NCI-H748 treated with DMSO at 0.1 percent for 48 hours (cell line): ENCODE results near the gene NEURL3.
"Not testable (repeated sequence)": the region's sequence is repeated elsewhere in the genome, so short reads cannot be mapped to it uniquely, and the experiment has no call there.

Experiments used
- DNase-seq: peaks from one replicate; lab custom pipeline; 2025; lab: John Stamatoyannopoulos, UW

NEURL3 gene

GRCh38 chr2:96506016-96506906, 1.1 kb upstream of the NEURL3 start:
- no peak for DNase-seq

DNA sequence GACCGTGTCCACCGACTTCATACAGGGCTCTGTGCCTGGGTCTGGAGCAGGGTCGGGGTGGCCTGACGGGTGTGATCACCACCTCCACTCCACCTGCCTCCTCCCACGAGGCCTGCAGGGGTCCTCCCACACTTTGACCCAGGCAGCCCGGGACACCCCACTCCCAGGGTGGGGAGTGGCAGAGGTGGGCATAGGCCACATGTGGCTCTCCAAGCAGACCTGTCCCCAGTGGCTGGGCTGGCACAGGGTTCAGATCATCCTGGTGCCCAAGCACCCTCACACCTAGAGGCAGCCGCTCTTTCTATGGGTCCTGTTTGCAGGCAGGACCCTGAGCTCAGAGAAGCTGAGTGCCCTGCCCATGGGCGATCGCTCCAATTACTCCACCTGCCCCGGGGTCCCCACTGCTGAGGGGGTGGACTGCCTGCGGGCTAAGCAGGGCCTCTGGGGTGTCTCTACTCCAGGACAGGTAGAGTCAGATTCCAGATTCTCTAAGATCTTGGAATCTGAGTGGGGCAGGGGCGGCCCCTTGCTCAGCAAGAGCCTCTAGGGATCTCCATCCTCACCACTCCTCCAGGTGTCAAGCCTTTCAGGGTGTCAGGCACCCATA, 1.4 kb downstream of the NEURL3 start:
- no peak for DNase-seq

DNA sequence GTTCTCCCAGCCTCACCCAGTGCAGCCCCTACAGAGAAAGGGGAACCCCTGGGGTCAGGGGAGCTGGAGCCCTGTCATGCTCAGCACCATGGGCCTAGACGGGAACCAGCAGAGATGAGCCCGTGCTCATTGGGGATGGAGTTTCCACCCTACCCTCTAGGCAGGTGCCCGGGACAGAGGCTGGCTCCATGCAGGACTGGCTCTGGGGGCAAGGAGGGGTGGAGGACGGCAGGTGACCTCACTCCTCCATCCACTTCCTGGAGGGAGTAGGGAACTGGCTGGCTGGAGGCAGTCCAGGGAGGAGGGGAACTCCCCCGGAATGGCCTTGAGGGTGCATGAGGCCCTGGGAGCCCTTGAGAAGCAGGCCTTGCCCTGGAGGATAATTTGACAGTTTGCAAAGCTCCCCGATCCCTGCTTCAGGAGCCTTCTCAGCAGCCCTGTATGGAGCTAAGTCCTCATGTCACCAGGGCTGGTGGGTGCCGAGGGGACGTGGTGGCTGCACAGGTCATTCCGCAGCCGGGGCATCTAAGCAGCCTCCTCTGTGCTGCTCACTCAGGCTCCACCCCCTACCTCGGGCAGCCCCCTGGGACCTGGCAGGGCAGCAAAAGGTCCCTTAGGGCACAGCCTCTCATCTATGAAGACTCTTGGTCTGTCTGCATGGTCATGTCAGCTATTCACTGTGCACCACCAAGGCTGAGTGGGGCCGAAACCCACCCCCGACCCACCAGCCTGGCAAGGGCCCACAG, 2.1 kb downstream of the NEURL3 start:
- DNase-seq: no peak

GRCh38 chr2:96501886-96502810, 3.0 kb downstream of the NEURL3 start:
- no peak for DNase-seq

DNA sequence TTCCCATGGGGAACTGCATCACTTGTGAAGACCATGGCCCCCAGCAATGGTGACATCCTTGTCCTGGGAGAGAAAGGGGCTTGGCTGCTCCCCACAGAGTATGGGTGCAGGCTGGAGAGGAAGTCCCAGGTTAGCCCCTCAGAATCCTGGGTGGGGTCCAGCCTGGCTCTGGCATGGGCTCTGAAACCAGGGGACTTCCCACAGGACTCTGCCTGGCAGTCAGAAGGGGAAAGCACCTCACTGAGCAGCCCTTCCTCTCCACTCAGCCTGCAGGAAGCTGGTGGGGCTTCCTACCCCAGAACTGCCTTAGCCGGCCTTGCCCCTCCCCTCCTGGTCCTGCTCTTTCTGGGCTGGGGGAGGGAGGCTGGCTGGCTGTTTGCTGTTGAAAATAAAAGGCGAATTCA, 3.7 kb downstream of the NEURL3 start:
- DNase-seq: no peak

DNA sequence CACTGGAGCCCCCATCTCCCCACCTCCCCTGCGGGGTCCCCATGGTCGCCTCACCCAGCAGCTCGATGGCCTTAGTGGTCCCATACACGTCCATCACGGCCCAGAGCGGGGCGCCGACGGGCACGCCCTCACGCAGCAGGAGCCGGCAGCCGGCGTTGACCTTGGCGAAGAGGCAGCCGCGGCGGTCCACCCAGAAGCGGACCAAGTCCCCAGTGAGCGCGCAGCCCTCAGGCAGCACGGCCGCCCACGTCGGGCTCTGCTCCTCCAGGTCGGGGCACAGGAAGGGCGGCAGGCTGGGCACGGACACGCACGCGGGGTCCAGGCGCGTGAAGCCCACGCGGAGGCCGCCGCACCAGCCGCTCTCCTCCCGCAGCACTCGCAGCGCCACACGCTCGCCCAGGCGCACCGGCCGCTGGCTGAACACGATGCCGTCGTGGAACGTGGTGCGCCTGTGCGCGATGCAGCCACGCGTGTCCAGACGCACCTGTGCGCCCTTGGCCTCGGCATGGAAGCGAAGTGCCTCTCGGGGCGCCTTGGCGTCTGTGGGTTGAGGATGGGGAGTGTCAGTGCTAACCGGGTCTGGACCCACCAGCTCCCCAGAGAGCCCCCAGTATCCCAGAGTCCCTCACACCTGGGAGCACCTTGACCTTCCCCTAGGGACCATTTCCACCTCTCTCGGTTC, 4.6 kb downstream of the NEURL3 start:
- DNase-seq: no peak

- no peak for DNase-seq
Observed at GRCh38 chr2:96499061-96499960, 5.8 kb downstream of the NEURL3 start.

DNA sequence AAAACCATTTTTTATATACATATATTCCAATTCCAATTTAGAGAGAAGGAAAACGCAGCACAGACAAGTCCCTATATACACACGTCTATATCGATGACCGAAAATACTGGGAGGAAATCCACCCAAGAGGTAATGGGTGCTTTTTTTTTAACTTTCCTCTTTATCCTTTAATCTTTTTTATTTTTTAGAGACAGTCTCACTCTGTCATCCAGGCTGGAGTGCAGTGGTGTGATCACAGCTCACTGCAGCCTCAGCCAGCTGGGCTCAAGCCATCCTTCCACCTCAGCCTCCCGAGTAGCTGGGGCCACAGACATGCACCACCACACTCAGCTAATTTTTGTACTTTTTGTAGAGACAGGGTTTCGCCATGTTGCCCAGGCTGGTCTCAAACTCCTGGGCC, 6.5 kb downstream of the NEURL3 start:
- DNase-seq: not testable (repeated sequence)

- no peak for DNase-seq
Observed at GRCh38 chr2:96498021-96498431, 7.1 kb downstream of the NEURL3 start.

GRCh38 chr2:96495982-96496629, 9.1 kb downstream of the NEURL3 start:
- no peak for DNase-seq

- DNase-seq: no peak
Observed at GRCh38 chr2:96494188-96494587, 11.0 kb downstream of the NEURL3 start.

DNA sequence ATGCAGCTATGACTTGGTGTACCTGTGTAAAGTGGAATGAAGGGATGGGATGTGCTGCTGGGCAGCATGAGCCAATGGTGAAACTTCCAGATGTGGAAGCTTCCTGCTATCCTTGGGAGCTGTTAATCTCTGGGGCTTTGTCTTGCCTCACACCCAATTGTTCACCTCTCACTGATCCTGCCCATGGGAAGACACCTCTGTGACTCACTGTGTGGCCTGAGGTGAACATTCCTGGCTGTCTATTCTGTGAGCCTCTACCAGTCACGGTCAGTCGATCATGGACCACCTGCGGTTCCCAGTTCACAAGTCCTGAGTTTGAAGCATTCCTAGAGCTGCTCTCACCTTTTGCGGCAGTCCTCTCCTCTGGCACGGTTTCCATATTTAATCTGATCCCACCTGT, 12.1 kb downstream of the NEURL3 start:
- DNase-seq: no peak

- no peak for DNase-seq
Observed at GRCh38 chr2:96491860-96492497, 13.2 kb downstream of the NEURL3 start.

DNA sequence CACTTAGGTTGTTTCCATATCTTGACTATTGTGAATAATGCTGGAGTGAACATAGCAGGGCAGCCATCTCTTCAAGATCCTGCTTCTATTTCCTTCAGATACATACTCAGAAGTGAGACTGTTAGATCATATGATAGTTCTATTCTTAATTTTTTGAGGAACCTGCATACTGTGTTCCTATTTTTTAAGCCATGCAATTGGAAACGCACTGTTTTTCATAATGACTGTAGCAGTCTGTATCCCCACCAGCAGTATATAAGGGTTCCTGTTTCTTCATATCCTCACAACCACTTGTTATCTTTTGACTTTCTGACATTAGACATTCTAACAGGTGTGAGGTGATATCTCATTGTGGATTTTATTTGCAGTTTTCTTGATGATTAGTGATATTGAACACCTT, 15.5 kb downstream of the NEURL3 start:
- DNase-seq: no peak

- DNase-seq: no peak
Observed at GRCh38 chr2:96489261-96489660, 15.9 kb downstream of the NEURL3 start.

DNA sequence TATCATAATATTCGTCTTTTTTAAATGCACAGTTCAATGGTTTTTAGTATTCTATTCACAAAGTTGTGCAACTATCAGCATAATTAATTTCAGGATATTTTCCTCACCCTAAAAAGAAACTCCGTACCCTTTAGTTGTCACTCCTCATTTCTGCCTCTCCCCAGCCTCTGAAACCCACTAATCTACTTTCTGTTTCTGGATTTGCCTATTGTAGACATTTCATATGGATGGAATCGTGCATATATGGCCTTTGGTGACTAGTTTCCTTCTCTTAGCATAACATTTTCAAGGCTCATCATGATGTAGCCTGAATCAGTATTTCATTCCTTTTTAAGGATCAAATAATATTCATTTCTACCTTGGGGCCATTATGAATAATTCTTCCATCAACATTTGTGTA, 18.5 kb downstream of the NEURL3 start:
- no peak for DNase-seq

DNA sequence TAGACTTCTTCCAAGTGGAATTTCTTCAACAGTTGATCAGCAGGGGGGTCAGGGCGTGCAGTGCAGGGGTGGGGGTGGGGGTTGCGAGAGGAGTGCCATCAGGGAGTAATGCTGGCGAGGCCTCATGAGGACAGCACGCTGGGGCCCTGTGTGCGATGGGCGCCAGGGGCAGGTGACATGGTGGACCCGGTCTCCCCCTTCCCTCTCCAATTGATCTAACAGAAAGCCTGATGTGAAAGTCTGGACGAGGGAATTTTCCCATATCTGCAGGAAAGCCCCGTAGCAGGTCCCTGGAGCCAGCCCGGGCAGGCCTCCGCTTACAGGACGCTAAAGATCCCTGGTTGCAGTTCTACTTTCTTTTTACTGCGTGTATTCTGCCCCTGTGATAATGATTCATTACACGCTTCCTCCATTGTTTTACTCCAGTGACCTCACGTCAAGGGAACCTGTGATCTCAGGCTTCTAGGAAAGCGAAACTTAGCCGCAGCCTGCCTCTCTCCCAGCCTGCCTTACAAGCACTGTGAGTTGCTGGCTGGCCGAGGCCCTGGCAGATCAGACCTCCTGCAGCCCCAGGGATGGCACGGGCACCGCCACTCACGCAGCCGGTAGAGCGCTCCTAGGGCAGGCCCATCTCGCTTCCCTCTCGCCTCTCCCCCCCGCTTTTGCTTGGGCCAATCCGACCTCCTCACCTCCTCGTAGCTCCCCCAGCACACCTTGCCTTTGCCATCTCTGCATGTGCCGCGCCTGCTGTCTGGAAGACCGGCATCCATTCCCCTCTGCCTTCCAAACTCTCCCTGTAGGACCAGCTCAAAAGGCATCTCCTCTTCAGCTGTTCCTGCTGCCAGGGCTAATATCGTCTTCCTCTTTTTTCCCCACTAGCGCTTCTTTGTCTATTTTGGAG, 19.2 kb downstream of the NEURL3 start:
- DNase-seq: no peak

DNA sequence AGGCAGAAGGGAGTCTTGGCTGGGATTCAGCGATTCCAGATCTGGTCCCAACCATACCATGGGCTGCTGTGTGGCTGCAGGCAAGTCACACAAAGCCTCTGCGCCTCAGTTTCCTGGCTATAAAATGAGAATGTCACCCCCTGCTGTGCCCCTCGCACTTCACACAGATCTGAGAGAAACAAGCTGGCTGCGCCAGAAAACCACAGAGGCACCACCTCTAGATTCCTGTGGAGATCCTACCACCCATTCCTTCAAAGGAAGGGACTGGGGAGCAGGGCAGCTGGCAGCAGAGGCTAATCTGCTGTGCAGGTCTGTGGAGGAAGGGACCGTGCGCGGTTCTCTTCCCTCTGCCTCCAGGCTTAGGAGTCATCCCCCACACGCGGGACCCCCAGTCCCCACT, 19.8 kb downstream of the NEURL3 start:
- no peak for DNase-seq
